Measurements from ENCODE around the gene STIM1. TPM values are rescaled to one million over a fixed set of nuclear protein-coding genes. Genes with fewer than 3 reads are reported as not detected.

The STIM1 gene
- total RNA-seq, 2 experiments from 2014 or later = 98.8 to 101 TPM

DNA sequence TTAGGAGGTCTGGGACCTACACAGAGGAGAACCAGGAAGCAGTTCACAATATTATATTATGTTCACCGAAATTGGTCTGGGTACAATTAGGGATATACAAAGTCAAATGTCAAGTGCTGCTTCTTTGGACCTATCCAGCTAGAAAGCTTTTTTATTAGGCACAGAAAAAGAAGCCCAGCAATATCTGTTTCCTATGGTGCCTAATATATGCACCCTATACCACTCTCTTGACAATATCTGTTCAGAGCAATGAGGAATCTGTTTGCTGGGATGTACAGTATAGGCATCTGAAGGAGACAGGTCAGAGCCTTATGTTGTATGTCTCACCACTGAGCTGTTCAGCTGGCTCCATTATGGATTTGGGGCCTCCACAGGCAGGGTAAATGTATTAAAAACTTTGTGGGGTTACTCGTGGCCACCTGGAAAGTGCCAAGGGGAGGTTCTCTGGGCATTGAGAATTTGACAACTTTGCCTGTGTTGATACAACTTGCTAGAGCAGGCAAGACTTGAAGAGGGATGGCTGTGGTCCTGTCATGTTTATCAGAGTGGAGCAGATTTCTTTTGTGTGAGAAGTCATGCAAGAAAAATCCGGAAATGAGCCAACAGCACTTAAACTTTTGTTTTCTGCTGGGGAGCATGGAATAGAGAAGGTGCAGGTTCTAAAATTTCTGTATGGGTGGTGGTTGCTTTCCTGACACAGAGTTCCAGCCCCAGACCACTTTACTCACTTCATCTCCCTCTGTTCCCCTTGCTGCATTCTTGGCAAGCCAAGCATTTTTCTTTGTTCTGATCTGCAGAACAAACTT lies 10.1 kb downstream of the STIM1 start:
- peaks cover 18% of the 10 kb centered on the region for H3K36me3 Mint-ChIP-seq
- peaks cover 73% of the 10 kb centered on the region for H3K4me1 Mint-ChIP-seq
- ATAC-seq (ENCODE audit: low read depth) (no peak), DNase-seq (no peak)
- H3K9me3 Mint-ChIP-seq = no peaks in the 10 kb centered on the region
- H3K27me3 Mint-ChIP-seq = no peaks in the 10 kb centered on the region
- H3K27ac Mint-ChIP-seq = peak overlapping the region; percentile 76
- POLR2A ChIA-PET = interaction anchor here (0.9 to 1.2 kb wide), 3 partner anchors 10 to 40 kb away, joined by 3 to 5 read pairs (median 4); partner anchors contain the start of gene STIM1
- H3K4me3 Mint-ChIP-seq = peak overlapping the region; percentile 58

DNA sequence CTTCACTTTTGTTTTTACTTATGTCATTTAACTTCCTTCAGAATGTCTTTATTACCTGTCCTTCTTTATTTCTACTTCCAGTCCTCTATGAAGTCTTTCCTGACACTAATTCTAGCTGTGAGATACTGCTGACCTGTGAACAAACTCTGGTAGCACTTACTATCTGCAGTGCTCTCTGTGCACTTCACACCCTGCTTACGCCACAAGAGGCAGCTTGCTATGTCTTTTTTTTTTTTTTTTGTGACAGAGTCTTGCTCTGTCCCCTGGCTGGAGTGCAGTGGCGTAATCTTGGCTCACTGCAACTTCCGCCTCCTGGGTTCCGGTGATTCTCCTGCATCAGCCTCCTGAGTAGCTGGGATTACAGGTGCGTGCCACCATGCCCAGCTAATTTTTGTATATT lies 10.7 kb downstream of the STIM1 start:
- DNase-seq = no peak
- Mint-ChIP-seq H3K36me3 (peaks cover 17% of the 10 kb centered on the region), H3K27me3 (no peaks in the 10 kb centered on the region), H3K4me3 (peak overlapping the region; percentile 58), H3K9me3 (no peaks in the 10 kb centered on the region), H3K27ac (peak overlapping the region; percentile 76), H3K4me1 (peaks cover 72% of the 10 kb centered on the region)
- peak; percentile 26 for ATAC-seq (ENCODE audit: low read depth)
- POLR2A ChIA-PET = interaction anchor here (0.6 to 2.0 kb wide), 4 partner anchors 11 to 39 kb away, joined by 4 to 9 read pairs (median 5); partner anchors contain the start of genes RHOG and STIM1

GRCh38 chr11:3866836-3867208 lies 11.4 kb downstream of the STIM1 start:
- H3K4me1 Mint-ChIP-seq = peaks cover 73% of the 10 kb centered on the region
- H3K36me3 Mint-ChIP-seq = peaks cover 19% of the 10 kb centered on the region
- DNase-seq (no peak), ATAC-seq (ENCODE audit: low read depth) (no peak)
- H3K27me3 Mint-ChIP-seq = no peaks in the 10 kb centered on the region
- POLR2A ChIA-PET = interaction anchor here (0.6 to 5.1 kb wide), 4 partner anchors 11 to 123 kb away, joined by 3 to 46 read pairs (median 7); partner anchors contain the start of genes RHOG and STIM1
- peak overlapping the region; percentile 59 for H3K4me3 Mint-ChIP-seq
- H3K27ac Mint-ChIP-seq = peak overlapping the region; percentile 76
- H3K9me3 Mint-ChIP-seq = no peaks in the 10 kb centered on the region

DNA sequence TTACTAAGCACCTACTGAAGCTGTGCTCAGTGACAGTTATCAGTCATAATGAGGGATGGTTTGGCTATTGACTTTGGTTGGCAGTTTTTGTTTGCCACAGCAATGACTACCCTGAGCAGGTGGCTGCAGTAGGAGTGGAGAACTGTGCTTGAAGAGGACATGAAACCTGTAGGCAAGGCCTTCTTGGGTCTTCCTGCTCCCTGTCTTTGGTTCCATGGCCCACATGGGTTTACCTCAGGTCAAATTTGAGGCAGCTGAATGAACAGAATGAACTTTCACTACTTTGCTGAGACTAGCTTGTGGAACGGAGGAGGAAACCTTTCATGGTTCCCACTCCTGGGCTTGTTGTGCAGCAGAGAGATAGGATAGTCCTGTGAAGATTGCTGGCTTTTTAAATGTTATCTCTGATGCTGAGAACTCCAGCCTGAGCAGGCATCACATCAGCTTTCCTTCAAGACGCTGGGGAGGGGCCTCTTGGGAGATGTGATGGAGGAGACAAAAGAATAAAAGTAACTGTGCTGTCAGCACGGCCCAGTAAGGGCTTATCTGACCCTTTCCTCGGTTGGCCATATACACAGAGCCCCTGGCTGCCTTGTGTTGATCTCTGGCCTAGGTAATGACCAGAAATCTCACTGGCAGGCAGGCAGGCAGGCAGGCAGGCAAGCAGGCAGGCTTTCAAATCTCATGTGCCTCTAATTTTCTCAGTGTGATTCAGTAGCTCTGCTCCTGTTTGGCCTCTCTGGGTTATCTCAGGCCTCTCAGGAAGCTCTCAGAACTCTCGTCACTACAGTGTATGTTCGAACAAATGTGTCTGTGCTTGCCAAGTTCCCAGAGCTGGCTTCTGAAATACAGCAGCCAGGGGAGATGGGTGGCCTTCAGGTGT lies 12.0 kb downstream of the STIM1 start:
- POLR2A ChIA-PET = interaction anchor here (1.3 to 5.1 kb wide), 3 partner anchors 12 to 122 kb away, joined by 3 to 46 read pairs (median 9); partner anchors contain the start of genes RHOG and STIM1
- peaks cover 71% of the 10 kb centered on the region for H3K4me1 Mint-ChIP-seq
- peak overlapping the region; percentile 76 for H3K27ac Mint-ChIP-seq
- H3K4me3 Mint-ChIP-seq = peak overlapping the region; percentile 59
- peaks cover 19% of the 10 kb centered on the region for H3K36me3 Mint-ChIP-seq
- no peaks in the 10 kb centered on the region for H3K9me3 Mint-ChIP-seq
- ATAC-seq (ENCODE audit: low read depth) (peak; percentile 19), DNase-seq (no peak)
- H3K27me3 Mint-ChIP-seq = no peaks in the 10 kb centered on the region

- H3K4me3 Mint-ChIP-seq = no peak overlapping the region
Measured at GRCh38 chr11:3873712-3874349, 18.4 kb downstream of the STIM1 start.

DNA sequence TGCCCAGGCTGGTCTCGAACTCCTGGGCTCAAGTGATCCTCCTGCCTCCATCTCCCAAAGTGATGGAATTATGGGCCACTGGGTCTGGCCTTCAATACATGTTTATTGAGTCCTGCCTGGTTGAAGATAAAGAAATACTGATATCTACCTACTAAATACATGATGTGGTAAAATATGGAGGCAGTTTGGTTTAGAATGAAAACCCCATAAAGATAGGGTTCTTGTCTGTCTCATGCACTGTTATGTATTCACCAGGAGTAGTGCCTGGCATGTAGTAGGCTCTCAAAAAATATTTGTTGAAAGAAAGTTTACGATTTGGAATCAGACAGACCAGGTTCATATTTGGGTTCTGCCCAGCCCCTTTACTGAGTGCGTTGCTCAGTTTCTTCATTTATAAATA lies 21.1 kb downstream of the STIM1 start:
- POLR2A ChIA-PET = interaction anchor here (1.0 kb wide), 1 partner anchor 71 kb away, joined by 5 read pairs; no protein-coding TSS in a partner anchor
- no peak for DNase-seq
- H3K4me1 Mint-ChIP-seq = peaks cover 53% of the 10 kb centered on the region
- H3K36me3 Mint-ChIP-seq = peaks cover 13% of the 10 kb centered on the region
- H3K4me3 Mint-ChIP-seq = no peak overlapping the region
- no peak for ATAC-seq (ENCODE audit: low read depth)
- H3K27ac Mint-ChIP-seq = no peak overlapping the region
- no peaks in the 10 kb centered on the region for H3K27me3 Mint-ChIP-seq
- no peaks in the 10 kb centered on the region for H3K9me3 Mint-ChIP-seq

More at GRCh38 chr11:3873712-3874349, 18.4 kb downstream of the STIM1 start:
- H3K27me3 Mint-ChIP-seq = no peaks in the 10 kb centered on the region
- POLR2A ChIA-PET = interaction anchor here (0.7 to 2.6 kb wide), 2 partner anchors 19 to 74 kb away, joined by 4 to 9 read pairs; partner anchors contain the start of gene STIM1
- no peak overlapping the region for H3K27ac Mint-ChIP-seq
- H3K9me3 Mint-ChIP-seq = no peaks in the 10 kb centered on the region
- H3K36me3 Mint-ChIP-seq = peaks cover 21% of the 10 kb centered on the region
- no peak for DNase-seq
- ATAC-seq (ENCODE audit: low read depth) = no peak
- H3K4me1 Mint-ChIP-seq = peaks cover 51% of the 10 kb centered on the region

DNA sequence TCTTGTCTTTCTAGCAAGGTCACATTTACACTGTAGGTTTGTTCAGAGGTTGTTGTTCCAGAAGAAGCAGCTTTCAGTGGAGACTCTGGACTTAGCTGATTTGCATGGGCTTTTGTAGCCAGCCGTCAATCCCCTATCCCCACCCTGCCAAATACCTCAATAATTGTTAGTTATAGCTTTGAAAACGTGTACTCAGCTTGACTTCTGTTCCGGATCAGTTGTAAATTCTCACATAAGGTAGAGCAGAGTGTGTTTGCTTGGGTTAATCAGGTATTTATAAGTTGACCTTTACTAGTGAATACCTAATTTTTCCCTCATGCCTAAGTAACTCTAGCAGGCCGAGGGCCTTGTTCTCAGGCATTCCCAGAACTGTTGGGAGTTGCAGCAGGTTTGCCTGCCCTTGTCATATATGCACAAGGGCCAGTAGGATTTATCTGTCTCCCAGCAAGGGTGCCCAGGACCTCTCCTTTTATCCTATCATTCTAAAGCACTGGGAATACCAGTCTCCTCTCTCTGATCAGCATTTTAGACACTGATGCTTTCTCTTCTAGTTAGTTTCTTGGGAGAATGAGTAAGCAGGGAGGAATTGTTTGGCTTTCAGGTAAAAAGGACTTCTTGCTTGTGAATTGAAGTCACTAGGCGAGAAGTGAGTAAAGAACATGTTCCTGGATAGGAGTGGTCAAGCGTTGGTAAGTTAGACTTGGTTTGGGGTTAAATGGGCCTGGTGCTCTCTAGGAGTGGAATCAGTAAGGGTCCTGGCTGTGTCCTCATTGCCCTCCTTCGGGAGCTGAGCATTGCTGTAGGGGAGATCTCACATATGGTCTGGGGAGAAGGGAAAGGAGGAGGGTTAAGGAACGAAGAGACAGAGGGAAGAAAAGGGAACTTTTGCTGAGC lies 22.1 kb downstream of the STIM1 start:
- H3K4me1 Mint-ChIP-seq = peaks cover 47% of the 10 kb centered on the region
- POLR2A ChIA-PET = interaction anchor here (0.9 to 1.3 kb wide), 3 partner anchors 22 to 70 kb away, joined by 3 to 5 read pairs (median 3); partner anchors contain the start of genes RHOG and STIM1
- no peaks in the 10 kb centered on the region for H3K9me3 Mint-ChIP-seq
- peaks cover 11% of the 10 kb centered on the region for H3K36me3 Mint-ChIP-seq
- no peak overlapping the region for H3K4me3 Mint-ChIP-seq
- DNase-seq = no peak
- H3K27ac Mint-ChIP-seq = no peak overlapping the region
- ATAC-seq (ENCODE audit: low read depth) = no peak
- H3K27me3 Mint-ChIP-seq = no peaks in the 10 kb centered on the region

- no peak overlapping the region for H3K4me3 Mint-ChIP-seq
Measured at GRCh38 chr11:3878258-3878584, 22.8 kb downstream of the STIM1 start.

DNA sequence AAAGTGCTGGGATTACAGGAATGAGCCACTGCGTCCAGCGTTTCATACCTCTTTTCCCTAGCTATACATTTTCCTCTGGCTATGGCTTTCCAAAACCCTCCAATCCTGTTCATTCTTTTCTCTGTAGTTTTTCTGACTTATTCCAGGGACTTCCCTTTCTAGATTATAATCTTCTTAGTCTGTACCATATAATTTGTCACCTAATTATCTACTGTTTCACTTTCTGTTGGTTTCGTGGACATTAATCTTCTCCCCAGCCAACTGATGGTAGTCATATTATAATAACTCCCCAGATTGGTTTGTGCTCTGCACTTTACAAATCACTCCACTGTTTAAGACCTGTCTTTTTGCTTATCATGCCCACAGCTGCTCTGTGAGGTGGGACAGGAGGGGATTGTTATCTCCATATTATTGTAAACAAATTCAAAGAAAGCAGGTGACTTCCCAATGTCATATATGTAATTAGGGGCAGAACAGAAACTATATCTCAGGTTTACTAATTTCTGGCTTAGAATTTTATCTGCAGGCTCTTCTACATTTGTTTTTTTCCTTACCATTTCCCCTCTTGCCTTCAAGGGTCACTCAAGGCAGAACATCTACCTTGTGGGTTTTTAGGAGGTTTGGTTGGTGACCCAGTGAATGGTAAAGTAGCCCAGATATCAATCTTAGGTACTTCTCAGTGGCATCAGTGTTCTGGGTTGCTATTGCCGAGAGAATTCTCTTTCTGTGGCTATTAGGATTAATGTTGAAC lies 23.9 kb downstream of the STIM1 start:
- peaks cover 9% of the 10 kb centered on the region for H3K36me3 Mint-ChIP-seq
- peaks cover 55% of the 10 kb centered on the region for H3K4me1 Mint-ChIP-seq
- H3K27ac Mint-ChIP-seq = peak overlapping the region; percentile 34
- H3K27me3 Mint-ChIP-seq = no peaks in the 10 kb centered on the region
- no peak overlapping the region for H3K4me3 Mint-ChIP-seq
- DNase-seq = no peak
- POLR2A ChIA-PET = interaction anchor here (2.3 kb wide), 1 partner anchor 24 kb away, joined by 11 read pairs; the partner anchor contains the start of gene STIM1
- peak; percentile 49 for ATAC-seq (ENCODE audit: low read depth)
- no peaks in the 10 kb centered on the region for H3K9me3 Mint-ChIP-seq

More at GRCh38 chr11:3878258-3878584, 22.8 kb downstream of the STIM1 start:
- POLR2A ChIA-PET = interaction anchor here (0.9 to 1.3 kb wide), 2 partner anchors 23 to 37 kb away, joined by 3 read pairs; partner anchors contain the start of genes RHOG and STIM1
- Mint-ChIP-seq H3K27me3 (no peaks in the 10 kb centered on the region), H3K27ac (no peak overlapping the region), H3K36me3 (peaks cover 10% of the 10 kb centered on the region), H3K4me1 (peaks cover 53% of the 10 kb centered on the region), H3K9me3 (no peaks in the 10 kb centered on the region)
- DNase-seq (no peak), ATAC-seq (ENCODE audit: low read depth) (no peak)

GRCh38 chr11:3879967-3880542 lies 24.6 kb downstream of the STIM1 start:
- Mint-ChIP-seq H3K27me3 (no peaks in the 10 kb centered on the region), H3K4me3 (no peak overlapping the region), H3K4me1 (peaks cover 55% of the 10 kb centered on the region), H3K27ac (peak overlapping the region; percentile 34), H3K9me3 (no peaks in the 10 kb centered on the region), H3K36me3 (peaks cover 7% of the 10 kb centered on the region)
- peak; percentile 11 for ATAC-seq (ENCODE audit: low read depth)
- POLR2A ChIA-PET = interaction anchor here (2.3 kb wide), 1 partner anchor 25 kb away, joined by 11 read pairs; the partner anchor contains the start of gene STIM1
- DNase-seq = no peak

GRCh38 chr11:3880724-3881123 lies 25.3 kb downstream of the STIM1 start:
- Mint-ChIP-seq H3K4me1 (peaks cover 55% of the 10 kb centered on the region), H3K36me3 (peaks cover 7% of the 10 kb centered on the region), H3K4me3 (no peak overlapping the region), H3K9me3 (no peaks in the 10 kb centered on the region), H3K27me3 (no peaks in the 10 kb centered on the region), H3K27ac (peak overlapping the region; percentile 37)
- ATAC-seq (ENCODE audit: low read depth) = peak; percentile 17
- DNase-seq = no peak
- POLR2A ChIA-PET = interaction anchor here (2.3 kb wide), 1 partner anchor 25 kb away, joined by 11 read pairs; the partner anchor contains the start of gene STIM1
